H1 (cell line): ENCODE data around the gene CCAR1. TPM values are rescaled to one million over a fixed set of nuclear protein-coding genes. Genes with fewer than 3 reads are reported as not detected.

ENCODE experiments used
- CTCF ChIA-PET: fragments of 300-600 bp; sonication (Branson Sonifier 250); formaldehyde crosslinking; loops from one replicate; lab custom pipeline; 2021; ENCODE audit not compliant: partially characterized antibody; lab: Charles Lee
- POLR2A ChIA-PET: fragments of 300-600 bp; sonication (Branson Sonifier 250); formaldehyde crosslinking; loops from one replicate; lab custom pipeline; 2021; ENCODE audit warnings: inconsistent platforms; ENCODE audit not compliant: partially characterized antibody; lab: Charles Lee
- DNase-seq, 2 experiments: peaks; one replicate each; pipeline versions ENCODE4 v3.0.0 to v3.0.0-alpha.2; 2010 to 2022; ENCODE audit warnings: low spot score in 2 of 2, low read depth in 1 of 2, mixed read lengths in 1 of 2
- FAIRE-seq: peaks from 2 replicates; lab custom pipeline; 2011; peaks lifted over from hg19 to GRCh38; lab: Jason Lieb, UNC
- H2AFZ ChIP-seq: 2 replicates; pipeline ENCODE4 v1.8.1; 2012; ENCODE audit warnings: low read length, inconsistent platforms
- H2AK5ac ChIP-seq: 2 replicates; pipeline ENCODE4 v1.6.1; 2013; ENCODE audit warnings: low read depth, low read length
- H2BK120ac ChIP-seq: replicated peaks from 2 replicates; pipeline ENCODE3; 2013; ENCODE audit warnings: low read depth, low read length, inconsistent platforms
- H2BK12ac ChIP-seq: 2 replicates; pipeline ENCODE4 v1.6.1; 2013; ENCODE audit warnings: low read depth, low read length
- H2BK15ac ChIP-seq: 2 replicates; pipeline ENCODE4 v1.6.1; 2013; ENCODE audit warnings: low read length
- H2BK20ac ChIP-seq: 2 replicates; pipeline ENCODE4 v1.6.1; 2013; ENCODE audit warnings: low read length
- H2BK5ac ChIP-seq: 2 replicates; pipeline ENCODE4 v1.6.1; 2013; ENCODE audit warnings: low read depth, low read length
- H3K14ac ChIP-seq: 2 replicates; pipeline ENCODE4 v1.6.1; 2013; ENCODE audit warnings: inconsistent platforms; ENCODE audit not compliant: insufficient read length
- H3K18ac ChIP-seq: 2 replicates; pipeline ENCODE4 v1.6.1; 2013; ENCODE audit warnings: low read length; ENCODE audit errors: extremely low read depth
- H3K23ac ChIP-seq: 2 replicates; pipeline ENCODE4 v1.6.1; 2013; ENCODE audit warnings: inconsistent platforms; ENCODE audit not compliant: insufficient read length
- H3K23me2 ChIP-seq: 2 replicates; pipeline ENCODE4 v1.6.1; 2013; ENCODE audit warnings: low read depth, low read length
- H3K27ac ChIP-seq: 2 replicates; pipeline ENCODE4 v1.6.1; 2011; ENCODE audit warnings: low read depth, low read length, inconsistent platforms
- H3K27me3 ChIP-seq, 4 experiments: replicated peaks in 1 of 4; 1 replicate in 1 of 4; 2 replicates in 3 of 4; pipeline versions ENCODE4 v1.6.1 to v1.8.1; 2011 to 2013; ENCODE audit warnings: low read length in 3 of 4, mild to moderate bottlenecking in 3 of 4, inconsistent platforms in 2 of 4, mixed read lengths in 2 of 4, moderate library complexity in 1 of 4; ENCODE audit not compliant: control insufficient read depth in 3 of 4, insufficient read depth in 3 of 4; ENCODE audit errors: extremely low read depth in 1 of 4
- H3K36me3 ChIP-seq, 4 experiments: 2 replicates each; pipeline versions ENCODE4 v1.6.1 to v1.8.1; 2011 to 2013; ENCODE audit warnings: mild to moderate bottlenecking in 4 of 4, low read length in 3 of 4, moderate library complexity in 2 of 4, control low read depth in 1 of 4, inconsistent platforms in 1 of 4; ENCODE audit not compliant: insufficient read depth in 4 of 4, control insufficient read depth in 2 of 4
- H3K4ac ChIP-seq: replicated peaks from 2 replicates; pipeline ENCODE3; 2013; ENCODE audit warnings: low read length, low read depth, mixed read lengths, inconsistent platforms; ENCODE audit not compliant: insufficient read length
- H3K4me1 ChIP-seq, 4 experiments: replicated peaks in 1 of 4; 1 replicate in 1 of 4; 2 replicates in 3 of 4; pipeline versions ENCODE4 v1.6.1 to v1.8.1; 2011 to 2013; ENCODE audit warnings: low read length in 3 of 4, inconsistent platforms in 2 of 4, mixed read lengths in 1 of 4; ENCODE audit not compliant: insufficient read depth in 4 of 4, control insufficient read depth in 3 of 4
- H3K4me2 ChIP-seq, 2 experiments: 2 replicates each; pipeline versions ENCODE4 v1.6.1 to v1.8.1; 2011 to 2013; ENCODE audit warnings: low read depth in 2 of 2, low read length in 2 of 2, control low read depth in 1 of 2, inconsistent platforms in 1 of 2, mild to moderate bottlenecking in 1 of 2; ENCODE audit not compliant: insufficient read depth in 1 of 2
- H3K4me3 ChIP-seq, 4 experiments: fragments of 200-600, 300-600 bp in 1 of 4; sonication (generic), shearing (Covaris generic), sonication (Bioruptor Twin) in 1 of 4; 2 replicates each; pipeline versions ENCODE4 v1.5.1 to v1.8.1; 2011 to 2016; ENCODE audit warnings: low read length in 4 of 4, low read depth in 3 of 4, control low read depth in 2 of 4, inconsistent platforms in 2 of 4, mild to moderate bottlenecking in 2 of 4, mixed read lengths in 1 of 4, moderate library complexity in 1 of 4; ENCODE audit not compliant: insufficient read depth in 2 of 4; ENCODE audit errors: extremely low read depth in 1 of 4
- H3K56ac ChIP-seq: replicated peaks from 2 replicates; pipeline ENCODE3; 2013; ENCODE audit warnings: low read depth, mild to moderate bottlenecking, mixed read lengths, low read length, inconsistent platforms; ENCODE audit not compliant: insufficient read length
- H3K79me1 ChIP-seq: 2 replicates; pipeline ENCODE4 v1.6.1; 2013; ENCODE audit warnings: low read depth, low read length, control low read depth
- H3K79me2 ChIP-seq, 2 experiments: 2 replicates each; pipeline versions ENCODE4 v1.6.1 to v1.8.1; 2012 to 2013; ENCODE audit warnings: low read length in 2 of 2, mild to moderate bottlenecking in 2 of 2, inconsistent platforms in 1 of 2; ENCODE audit not compliant: insufficient read depth in 2 of 2, control insufficient read depth in 1 of 2
- H3K9ac ChIP-seq, 4 experiments: replicated peaks in 1 of 4; 1 replicate in 1 of 4; 2 replicates in 3 of 4; pipeline versions ENCODE4 v1.6.1 to v1.8.1; 2011 to 2013; ENCODE audit warnings: low read depth in 3 of 4, low read length in 3 of 4, control low read depth in 2 of 4, mild to moderate bottlenecking in 2 of 4, moderate library complexity in 2 of 4, inconsistent platforms in 1 of 4; ENCODE audit errors: extremely low read depth in 1 of 4
- H3K9me3 ChIP-seq, 2 experiments: 2 replicates each; pipeline versions ENCODE4 v1.6.1 to v1.8.1; 2012 to 2013; ENCODE audit warnings: mild to moderate bottlenecking in 2 of 2, moderate library complexity in 2 of 2, control low read depth in 1 of 2, inconsistent platforms in 1 of 2, low read depth in 1 of 2, low read length in 1 of 2, mixed read lengths in 1 of 2; ENCODE audit not compliant: insufficient read depth in 2 of 2
- H4K20me1 ChIP-seq, 2 experiments: replicated peaks in 1 of 2; 2 replicates each; pipeline versions ENCODE3 to v1.8.1; 2011 to 2013; ENCODE audit warnings: inconsistent platforms in 2 of 2, low read length in 2 of 2, mild to moderate bottlenecking in 1 of 2; ENCODE audit not compliant: insufficient read depth in 2 of 2, control insufficient read depth in 1 of 2
- H4K5ac ChIP-seq: 2 replicates; pipeline ENCODE4 v1.6.1; 2013; ENCODE audit warnings: low read length, low read depth, mixed read lengths, inconsistent platforms; ENCODE audit not compliant: insufficient read length
- H4K8ac ChIP-seq: 2 replicates; pipeline ENCODE4 v1.8.0; 2013; ENCODE audit warnings: mild to moderate bottlenecking, moderate library complexity, low read length, inconsistent platforms; ENCODE audit not compliant: insufficient read depth; ENCODE audit errors: extremely low read depth
- H4K91ac ChIP-seq: replicated peaks from 2 replicates; pipeline ENCODE3; 2013; ENCODE audit warnings: low read length, mixed read lengths, inconsistent platforms; ENCODE audit not compliant: insufficient read length
- BCL11A ChIP-seq, 2 experiments: IDR thresholded peaks; one replicate each; pipeline ENCODE4 v1.6.1; 2011; ENCODE audit warnings: low read depth in 2 of 2, low read length in 2 of 2, mild to moderate bottlenecking in 2 of 2
- CTBP2 ChIP-seq: IDR thresholded peaks from 2 replicates; pipeline ENCODE4 v1.7.0; 2011; ENCODE audit warnings: borderline replicate concordance, mild to moderate bottlenecking, moderate library complexity, mixed read lengths, low read length; ENCODE audit not compliant: insufficient read depth, insufficient read length
- EZH2 ChIP-seq: fragments of 200-600 bp; sonication (generic); IDR thresholded peaks from 2 replicates; pipeline ENCODE4 v1.7.1; 2012; ENCODE audit warnings: low read depth, mild to moderate bottlenecking, moderate library complexity, low read length, inconsistent platforms; ENCODE audit not compliant: severe bottlenecking
- NANOG ChIP-seq: IDR thresholded peaks from 2 replicates; pipeline ENCODE4 v1.6.1; 2011; ENCODE audit warnings: low read length, low read depth, mild to moderate bottlenecking, inconsistent platforms; ENCODE audit not compliant: insufficient read depth, poor library complexity, severe bottlenecking
- POU5F1 ChIP-seq: IDR thresholded peaks from 2 replicates; pipeline ENCODE4 v1.6.1; 2011; ENCODE audit warnings: low read depth, mild to moderate bottlenecking, low read length, moderate library complexity
- RNF2 ChIP-seq: fragments of 200-900, 300-1000 bp; sonication (generic); IDR thresholded peaks from 2 replicates; pipeline ENCODE4 v1.7.1; 2016; ENCODE audit warnings: borderline replicate concordance, low read depth, mild to moderate bottlenecking, antibody characterized with exemption, low read length; ENCODE audit not compliant: poor library complexity, severe bottlenecking; ENCODE audit errors: missing control alignments
- RXRA ChIP-seq: IDR thresholded peaks from 2 replicates; pipeline ENCODE4 v1.6.1; 2011; ENCODE audit warnings: low read depth, mild to moderate bottlenecking, low read length, moderate library complexity; ENCODE audit not compliant: insufficient read depth
- TCF12 ChIP-seq: IDR thresholded peaks from 2 replicates; pipeline ENCODE4 v1.6.1; 2011; ENCODE audit warnings: low read depth, mild to moderate bottlenecking, low read length
- ZNF274 ChIP-seq: IDR thresholded peaks from 2 replicates; pipeline ENCODE4 v1.7.0; 2012; ENCODE audit warnings: low read length, borderline replicate concordance; ENCODE audit errors: extremely low read depth
- WGBS, 2 experiments: shearing (Covaris generic) in 1 of 2; methylation state at CpG; one replicate each; pipeline versions ENCODE4 v1.1.6 to v1.1.7; 2013 to 2015; ENCODE audit warnings: low lambda C conversion rate in 2 of 2, mixed read lengths in 2 of 2, inconsistent platforms in 1 of 2, low coverage in 1 of 2, missing lambda C conversion rate in 1 of 2; ENCODE audit not compliant: insufficient replicate concordance in 2 of 2, insufficient coverage in 1 of 2, insufficient read length in 1 of 2; ENCODE audit errors: extremely low coverage in 1 of 2, missing lambda C conversion rate in 1 of 2; 5-methylcytosine and 5-hydroxymethylcytosine counted together
- polyA plus RNA-seq, 7 experiments: library from polyadenylated mRNA; depleted of rRNA in 3 of 7; stranded (reverse) in 5 of 7; unstranded in 2 of 7; fragments of >200 nt in 5 of 7; fragments of 200-250 nt in 2 of 7; gene quantifications; 1 replicate in 5 of 7; 2 replicates in 1 of 7; 4 replicates in 1 of 7; pipeline versions ENCODE4 v1.2.1 to v1.2.3, GENCODE V29; 2011 to 2013; ENCODE audit warnings: missing spikeins in 2 of 7, mixed read lengths in 2 of 7
- total RNA-seq: library from RNA; stranded (reverse); fragmentation: NEBNext Ultra II Directional; extraction: Animal tissue kit (Norgen Biotek cat#: 25700); gene quantifications from 2 replicates; pipeline ENCODE4 v1.2.1, GENCODE V29; 2021
- TF ChIP-seq, protein P1 (sequence below): IDR thresholded peaks from 2 replicates; pipeline ENCODE4 v1.6.1; 2012; ENCODE audit warnings: inconsistent platforms
- TF ChIP-seq, protein P2 (sequence below): IDR thresholded peaks from 2 replicates; pipeline ENCODE4 v1.6.1; 2011; ENCODE audit warnings: low read depth, mild to moderate bottlenecking, low read length; ENCODE audit not compliant: insufficient read depth

Gene CCAR1
- total and polyA plus RNA-seq, 2 of the 8 experiments (the other 6 are each of a cell fraction or from before 2014, with no cell fraction given), result 91.6 to 111 TPM

DNA sequence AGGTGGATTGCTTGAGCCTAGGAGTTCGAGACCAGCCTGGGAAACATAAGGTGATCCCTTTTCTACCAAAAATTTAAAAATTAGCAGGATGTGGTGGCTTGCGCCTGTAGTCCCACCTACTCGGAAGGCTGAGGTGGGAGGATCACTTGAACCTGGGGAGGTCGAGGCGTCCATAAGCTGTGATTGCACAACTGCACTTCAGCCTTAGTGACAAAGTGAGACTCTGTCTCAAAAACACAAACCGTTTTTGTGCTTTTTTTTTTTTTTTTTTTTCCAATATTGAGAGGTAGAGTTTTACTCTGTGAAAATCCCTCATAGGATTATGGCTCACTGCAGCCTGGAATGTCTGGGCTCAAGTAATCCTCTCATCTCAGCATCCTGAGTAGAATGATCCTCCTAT, 14.1 kb downstream of the CCAR1 start:
- H3K79me1 ChIP-seq, result peaks cover 6% of the 10 kb centered on the region; the same call in 1 of the 2 replicates
- H3K4me3 ChIP-seq, result no peak overlapping the region
- DNase-seq (no peak), FAIRE-seq (no peak)
- no peak overlapping the region for H4K8ac ChIP-seq
- POLR2A ChIA-PET, result interaction anchor here (1.6 to 1.9 kb wide), 2 partner anchors 10 to 21 kb away, joined by 5 to 6 read pairs; no protein-coding TSS in a partner anchor
- H2BK12ac ChIP-seq, result no peak overlapping the region
- no peak overlapping the region for H2BK120ac ChIP-seq
- CTCF ChIA-PET, result interaction anchor here (1.0 kb wide), 1 partner anchor 10 kb away, joined by 3 read pairs; no protein-coding TSS in a partner anchor
- no peaks in the 10 kb centered on the region for H3K23me2 ChIP-seq
- no peak overlapping the region for H2AK5ac ChIP-seq
- no peak overlapping the region for H2BK5ac ChIP-seq
- H4K5ac ChIP-seq, result no peak overlapping the region
- no peak overlapping the region for H2BK15ac ChIP-seq
- H3K9me3 ChIP-seq, result no peaks in the 10 kb centered on the region
- no peaks in the 10 kb centered on the region for H3K27me3 ChIP-seq
- WGBS, 2 experiments, result 92% methylated on average over 5 of the region's 6 CpGs; no CpG with 5 or more reads in 1 of the 2 experiments
- H3K36me3 ChIP-seq, result peaks cover 26 to 99% (median 64%) of the 10 kb centered on the region in 4 experiments
- no peak overlapping the region for H2BK20ac ChIP-seq
- no peak overlapping the region for H3K56ac ChIP-seq
- no peak overlapping the region for H3K4me2 ChIP-seq
- no peak overlapping the region for H3K9ac ChIP-seq
- no peak overlapping the region for H3K14ac ChIP-seq
- H2AFZ ChIP-seq, result no peak overlapping the region
- no peak overlapping the region for H3K27ac ChIP-seq
- H4K20me1 ChIP-seq, result peaks cover 6% of the 10 kb centered on the region in 2 experiments
- H3K18ac ChIP-seq, result no peak overlapping the region
- H3K4me1 ChIP-seq, result no peaks in the 10 kb centered on the region
- no peak overlapping the region for H3K23ac ChIP-seq
- peaks cover 0 to 52% of the 10 kb centered on the region in 2 experiments; a peak in 2 of 4 replicates for H3K79me2 ChIP-seq
- no peak overlapping the region for H3K4ac ChIP-seq
- no peak overlapping the region for H4K91ac ChIP-seq
- TF ChIP-seq BCL11A (IDR thresholded peaks at IDR 0.05; ENCODE audit: low read depth in 2 of 2, low read length in 2 of 2) (no peak), POU5F1 (no peak), RXRA (no peak), CTBP2 (no peak), NANOG (no peak), TCF12 (no peak), EZH2 (no peak), ZNF274 (no peak), RNF2 (no peak)
- TF ChIP-seq, protein P1, sequence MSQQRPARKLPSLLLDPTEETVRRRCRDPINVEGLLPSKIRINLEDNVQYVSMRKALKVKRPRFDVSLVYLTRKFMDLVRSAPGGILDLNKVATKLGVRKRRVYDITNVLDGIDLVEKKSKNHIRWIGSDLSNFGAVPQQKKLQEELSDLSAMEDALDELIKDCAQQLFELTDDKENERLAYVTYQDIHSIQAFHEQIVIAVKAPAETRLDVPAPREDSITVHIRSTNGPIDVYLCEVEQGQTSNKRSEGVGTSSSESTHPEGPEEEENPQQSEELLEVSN, result no peak
- TF ChIP-seq, protein P2, sequence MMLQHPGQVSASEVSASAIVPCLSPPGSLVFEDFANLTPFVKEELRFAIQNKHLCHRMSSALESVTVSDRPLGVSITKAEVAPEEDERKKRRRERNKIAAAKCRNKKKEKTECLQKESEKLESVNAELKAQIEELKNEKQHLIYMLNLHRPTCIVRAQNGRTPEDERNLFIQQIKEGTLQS, result no peak
